Colonic mucosa (tissue), 4 donors: ENCODE measurements around the gene BUD31. TPM values are rescaled to one million over a fixed set of nuclear protein-coding genes. Genes with fewer than 3 reads are reported as not detected.

ENCODE experiments used
- DNase-seq: peaks from one replicate; pipeline ENCODE4 v3.0.0-alpha.2; 2020
- H3K27ac ChIP-seq: fragments of 200-600 bp; one replicate; pipeline ENCODE4 v1.8.0; 2021
- H3K27me3 ChIP-seq: fragments of 200-600 bp; one replicate; pipeline ENCODE4 v1.8.0; 2021
- H3K36me3 ChIP-seq: fragments of 200-600 bp; one replicate; pipeline ENCODE4 v1.8.0; 2021
- H3K4me1 ChIP-seq: fragments of 200-600 bp; one replicate; pipeline ENCODE4 v1.8.0; 2021; ENCODE audit warnings: mild to moderate bottlenecking
- H3K4me3 ChIP-seq: fragments of 200-600 bp; one replicate; pipeline ENCODE4 v1.8.0; 2021
- H3K9ac ChIP-seq, 2 donors: one replicate each; pipeline ENCODE4 v1.7.0; 2013; ENCODE audit warnings: control low read depth in 2 of 2, low read depth in 2 of 2, low read length in 2 of 2
- H3K9me3 ChIP-seq: fragments of 200-600 bp; one replicate; pipeline ENCODE4 v1.8.0; 2021
- intact Hi-C: fragments of 100-400 bp; cut with DNase I; formaldehyde crosslinking; loops from one replicate; pipeline ENCODE4 v1.14.1; 2022
- total RNA-seq, 2 donors: library from RNA; stranded (reverse); fragmentation: NEBNext Ultra II Directional in 1 of 2; extraction: Animal tissue kit (Norgen Biotek cat#: 25700) in 1 of 2; gene quantifications; one replicate each; pipeline ENCODE4 v1.2.1, GENCODE V29; 2021
- TF ChIP-seq, protein P1 (sequence below): fragments of 200-600 bp; IDR thresholded peaks from one replicate; pipeline ENCODE4 v1.8.0; 2022; ENCODE audit warnings: antibody characterized with exemption, mild to moderate bottlenecking
- donor health status: healthy.
- donor health status: DM: no; HTN: no; CAD: no.
- donor health status: DM: no; HTN: no; CAD: no.

BUD31 gene
- total RNA-seq: 100 to 1,000 TPM in 1 of 2 donors, 10 to 100 TPM in 1; 82.8 to 113 TPM

DNA sequence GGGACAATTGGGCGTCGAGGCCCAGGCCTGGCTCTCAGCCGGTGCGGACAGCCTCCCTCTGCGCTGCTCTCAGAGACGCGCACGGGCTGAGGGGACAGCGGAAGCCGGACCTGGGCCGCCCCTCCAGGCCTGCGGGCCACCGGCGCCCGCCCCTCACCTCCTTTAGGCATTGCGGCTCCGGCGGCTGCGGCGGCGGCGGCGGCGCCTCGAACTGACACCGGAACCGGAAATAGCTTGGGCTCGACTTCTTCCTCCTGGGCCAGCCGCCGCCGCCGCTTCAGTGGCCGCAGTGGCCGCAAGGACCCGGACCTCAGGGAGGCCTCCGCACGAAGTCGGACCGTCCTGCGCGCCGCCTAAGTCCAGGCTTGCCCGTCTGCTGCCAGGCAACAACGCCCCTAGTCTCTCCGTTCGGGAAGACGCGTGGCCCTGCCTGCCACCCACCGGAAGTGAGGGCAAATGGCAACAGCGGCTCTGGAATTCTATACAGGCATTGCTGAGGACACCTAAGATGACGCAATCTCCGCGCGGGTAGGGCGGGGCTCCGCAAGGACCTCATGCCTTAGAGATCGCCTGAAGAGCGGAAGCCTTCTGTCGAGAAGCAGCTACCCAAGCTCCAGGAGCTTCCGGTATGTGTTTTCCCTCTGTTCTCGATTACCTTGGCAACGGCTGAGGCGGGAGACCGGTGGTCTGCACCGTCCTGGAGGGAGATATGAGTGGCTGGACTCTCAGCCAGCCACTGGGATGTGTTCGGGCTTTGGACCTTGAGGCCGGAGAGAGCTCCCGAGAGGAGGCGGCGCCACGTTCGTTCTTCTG lies at the start of gene BUD31, which contains the start of gene PDAP1:
Gene BUD31 (plus strand): TSS at position 591 of the 813 bp plus-strand sequence. CDS start 2,124 bp downstream, outside the sequence.
Gene PDAP1 (minus strand): TSS at position 219 of the 813 bp plus-strand sequence. CDS start 49 bp downstream, at position 170.
- TF ChIP-seq, protein P1, sequence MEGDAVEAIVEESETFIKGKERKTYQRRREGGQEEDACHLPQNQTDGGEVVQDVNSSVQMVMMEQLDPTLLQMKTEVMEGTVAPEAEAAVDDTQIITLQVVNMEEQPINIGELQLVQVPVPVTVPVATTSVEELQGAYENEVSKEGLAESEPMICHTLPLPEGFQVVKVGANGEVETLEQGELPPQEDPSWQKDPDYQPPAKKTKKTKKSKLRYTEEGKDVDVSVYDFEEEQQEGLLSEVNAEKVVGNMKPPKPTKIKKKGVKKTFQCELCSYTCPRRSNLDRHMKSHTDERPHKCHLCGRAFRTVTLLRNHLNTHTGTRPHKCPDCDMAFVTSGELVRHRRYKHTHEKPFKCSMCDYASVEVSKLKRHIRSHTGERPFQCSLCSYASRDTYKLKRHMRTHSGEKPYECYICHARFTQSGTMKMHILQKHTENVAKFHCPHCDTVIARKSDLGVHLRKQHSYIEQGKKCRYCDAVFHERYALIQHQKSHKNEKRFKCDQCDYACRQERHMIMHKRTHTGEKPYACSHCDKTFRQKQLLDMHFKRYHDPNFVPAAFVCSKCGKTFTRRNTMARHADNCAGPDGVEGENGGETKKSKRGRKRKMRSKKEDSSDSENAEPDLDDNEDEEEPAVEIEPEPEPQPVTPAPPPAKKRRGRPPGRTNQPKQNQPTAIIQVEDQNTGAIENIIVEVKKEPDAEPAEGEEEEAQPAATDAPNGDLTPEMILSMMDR: no peak
- Histone ChIP-seq H3K27ac (peak within 1 kb of the TSS; percentile 88), H3K4me1 (peaks cover 12% of the 10 kb centered on the region)

DNA sequence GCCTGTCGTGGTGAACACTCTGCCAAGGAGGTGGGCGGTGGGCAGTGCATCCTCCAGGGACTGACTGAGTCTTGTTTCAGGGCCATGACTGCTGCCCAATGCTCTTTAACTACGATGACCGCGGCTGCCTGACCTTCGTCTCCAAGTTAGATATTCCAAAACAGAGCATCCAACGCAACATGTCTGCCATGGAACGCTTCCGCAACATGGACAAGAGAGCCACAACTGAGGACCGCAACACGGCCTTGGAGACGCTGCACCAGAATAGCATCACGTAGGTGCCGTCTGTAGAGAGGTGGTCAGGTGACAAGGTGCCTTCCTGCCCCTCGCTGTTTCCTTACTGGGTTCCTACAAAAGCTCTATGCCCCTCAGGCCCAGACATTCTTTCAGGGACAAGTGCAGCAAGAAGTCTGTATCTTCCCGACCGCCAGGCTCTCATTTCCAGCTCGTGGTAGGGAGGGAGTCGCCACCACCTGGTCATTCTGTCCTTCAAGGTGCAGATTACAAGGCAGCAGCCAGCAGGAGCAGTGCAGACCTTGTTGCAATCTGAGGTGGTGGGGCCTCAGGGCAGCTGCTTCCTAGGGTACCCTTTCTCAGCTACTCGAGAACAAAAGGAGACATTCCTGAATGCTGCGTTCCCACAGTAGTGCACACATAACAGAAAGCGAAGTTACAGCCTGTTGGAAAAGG lies 49.2 kb upstream of the BUD31 start:
- H3K4me1 ChIP-seq: no peaks in the 10 kb centered on the region
- H3K27me3 ChIP-seq: no peaks in the 10 kb centered on the region
- no peaks in the 10 kb centered on the region for H3K9me3 ChIP-seq
- DNase-seq: no peak
- intact Hi-C loops: no loop called here
- H3K9ac ChIP-seq: no peak overlapping the region
- no peak overlapping the region for H3K27ac ChIP-seq
- TF ChIP-seq, protein P1: no peak
- H3K4me3 ChIP-seq: no peak overlapping the region
- peaks cover 22% of the 10 kb centered on the region for H3K36me3 ChIP-seq

More for the DNA sequence above, at the start of gene BUD31, which contains the start of gene PDAP1:
- Histone ChIP-seq H3K27me3 (no peaks in the 10 kb centered on the region), H3K9me3 (no peaks in the 10 kb centered on the region), H3K4me3 (peak within 1 kb of the TSS; percentile 90), H3K36me3 (peaks cover 8% of the 10 kb centered on the region), H3K9ac (peak within 1 kb of the TSS; percentile 91 to 99)
- intact Hi-C loops: loop anchor here (5.0 kb wide), 1 partner anchor 36 kb away; the partner anchor contains the start of gene ARPC1B
- peak; percentile 95 for DNase-seq

DNA sequence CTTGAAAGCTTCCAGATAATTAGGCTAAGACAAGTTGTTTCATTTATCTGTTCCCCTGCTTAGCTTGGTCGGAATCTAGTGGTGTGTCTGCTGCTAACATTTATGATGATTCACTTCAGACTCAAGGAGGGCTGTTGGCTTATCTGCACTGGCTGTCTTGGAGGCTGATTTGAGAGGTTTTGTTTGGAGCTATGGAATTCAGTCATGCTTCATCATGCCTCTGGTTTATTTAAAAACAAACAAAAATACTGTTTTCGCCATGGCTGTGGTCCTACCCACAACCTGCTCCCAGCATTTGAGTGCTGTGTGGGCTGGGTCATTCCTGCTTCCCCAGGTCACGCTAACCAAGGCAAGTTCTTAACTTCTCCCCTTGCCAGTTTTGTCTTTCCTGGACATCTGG lies 46.0 kb upstream of the BUD31 start:
- Histone ChIP-seq H3K9me3 (no peaks in the 10 kb centered on the region), H3K4me1 (no peaks in the 10 kb centered on the region), H3K9ac (no peak overlapping the region), H3K36me3 (peaks cover 10% of the 10 kb centered on the region), H3K4me3 (no peak overlapping the region), H3K27ac (no peak overlapping the region), H3K27me3 (no peaks in the 10 kb centered on the region)
- TF ChIP-seq, protein P1: no peak
- DNase-seq: no peak
- intact Hi-C loops: no loop called here

DNA sequence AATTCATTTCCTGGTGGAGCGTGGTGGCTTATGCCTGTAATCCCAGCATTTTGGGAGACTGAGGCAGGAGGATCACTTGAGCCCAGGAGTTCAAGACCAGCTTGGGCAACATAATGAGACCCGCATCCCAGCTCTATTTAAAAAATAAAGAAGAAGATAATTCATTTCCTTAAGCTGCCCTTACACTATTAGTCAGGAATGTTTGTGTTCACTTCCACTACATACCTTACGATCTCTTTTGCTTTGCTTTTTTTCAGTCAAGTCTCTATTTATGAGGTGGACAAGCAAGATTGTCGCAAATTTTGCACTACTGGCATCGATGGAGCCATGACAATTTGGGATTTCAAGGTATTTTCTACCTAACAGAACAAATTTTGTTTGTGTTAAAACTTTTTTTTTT lies 45.5 kb upstream of the BUD31 start:
- Histone ChIP-seq H3K9me3 (no peaks in the 10 kb centered on the region), H3K27me3 (no peaks in the 10 kb centered on the region), H3K4me1 (no peaks in the 10 kb centered on the region), H3K36me3 (peaks cover 10% of the 10 kb centered on the region), H3K27ac (no peak overlapping the region), H3K9ac (no peak overlapping the region), H3K4me3 (no peak overlapping the region)
- intact Hi-C loops: no loop called here
- DNase-seq: no peak
- TF ChIP-seq, protein P1: no peak

DNA sequence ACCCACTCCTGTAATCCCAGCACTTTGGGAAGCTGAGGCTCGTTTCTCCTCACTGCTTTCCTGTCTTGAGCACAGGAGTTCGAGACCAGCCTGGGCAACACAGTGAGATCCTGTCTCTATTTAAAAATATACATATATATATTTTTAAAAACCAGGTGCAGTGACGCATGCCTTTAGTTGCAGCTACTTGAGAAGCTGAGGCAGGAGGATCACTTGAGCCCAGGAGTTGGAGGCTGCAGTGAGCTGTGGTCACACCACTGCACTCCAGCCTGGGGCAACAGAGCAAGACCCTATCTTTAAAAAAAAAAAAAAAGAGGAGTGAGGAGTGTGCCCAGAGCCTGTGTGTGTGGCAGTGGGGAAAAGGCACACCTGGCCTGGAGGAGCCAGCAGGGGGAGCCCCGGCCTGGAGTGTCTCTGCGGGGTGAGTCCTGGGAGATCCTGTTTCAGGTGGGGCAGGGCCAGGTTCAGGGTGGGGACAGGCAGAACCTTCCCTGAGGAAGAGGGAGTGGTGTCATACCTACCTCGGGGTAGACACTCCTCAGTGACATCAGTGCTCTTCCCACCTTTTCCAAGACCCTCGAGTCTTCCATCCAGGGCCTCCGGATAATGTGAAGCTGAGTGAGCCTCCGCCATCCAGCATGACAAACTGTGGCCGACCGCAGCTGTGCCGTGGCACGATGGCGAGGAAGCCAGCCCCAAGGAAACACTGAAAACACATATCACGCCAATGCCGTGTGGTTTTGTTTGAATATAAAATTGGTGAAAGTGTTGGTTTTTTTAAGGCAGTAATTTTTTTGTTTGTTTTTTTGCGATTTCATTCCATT lies 43.2 kb upstream of the BUD31 start:
- Histone ChIP-seq H3K27me3 (no peaks in the 10 kb centered on the region), H3K27ac (no peak overlapping the region), H3K36me3 (peaks cover 10% of the 10 kb centered on the region), H3K9ac (peak overlapping the region in 1 of 2 donors; percentile 19), H3K9me3 (no peaks in the 10 kb centered on the region), H3K4me1 (no peaks in the 10 kb centered on the region), H3K4me3 (no peak overlapping the region)
- DNase-seq: peak; percentile 82
- intact Hi-C loops: loop anchor here (5.0 kb wide), 1 partner anchor 52 kb away; no protein-coding TSS in a partner anchor
- TF ChIP-seq, protein P1: peak; percentile 67
